B cell (primary cell): ENCODE results near the gene ZMAT5. TPM values are rescaled to one million over a fixed set of nuclear protein-coding genes. Genes with fewer than 3 reads are reported as not detected.

Experiments used
- ATAC-seq: fragments of 200-7000 bp; cut with Tn5 transposase; one replicate; pipeline ENCODE4 v1.10.0; 2021; ENCODE audit warnings: low read depth, mild to moderate bottlenecking, moderate number of reproducible peaks, moderate library complexity
- CTCF ChIA-PET: fragments of 350-600 bp; sonication (Branson Sonifier 250); formaldehyde crosslinking; loops from one replicate; lab custom pipeline; 2021; ENCODE audit warnings: antibody characterized with exemption, inconsistent platforms; lab: Charles Lee
- POLR2A ChIA-PET: fragments of 350-600 bp; sonication (Branson Sonifier 250); formaldehyde crosslinking; loops from one replicate; lab custom pipeline; 2021; ENCODE audit warnings: antibody characterized with exemption; lab: Charles Lee
- DNase-seq: peaks from one replicate; pipeline ENCODE4 v3.0.0; 2013
- H2AFZ ChIP-seq: 2 replicates; pipeline ENCODE4 v1.6.1; 2012; ENCODE audit warnings: mild to moderate bottlenecking, low read depth, low read length; ENCODE audit not compliant: insufficient read depth, poor library complexity, severe bottlenecking
- H3K27ac ChIP-seq, 2 donors: 1 replicate in 1 of 2; 2 replicates in 1 of 2; pipeline ENCODE4 v1.5.1; 2012 to 2013; ENCODE audit warnings: low read length in 2 of 2, mild to moderate bottlenecking in 2 of 2, moderate library complexity in 1 of 2
- H3K27me3 ChIP-seq, 4 experiments: fragments of 200-600 bp in 1 of 4; sonication (generic) in 1 of 4; replicated peaks in 1 of 4; 1 replicate in 2 of 4; 2 replicates in 2 of 4; pipeline versions ENCODE4 v1.6.1 to v1.7.0; 2013 to 2016; ENCODE audit warnings: low read length in 3 of 4, mild to moderate bottlenecking in 2 of 4, mixed read lengths in 1 of 4, moderate library complexity in 1 of 4; ENCODE audit not compliant: insufficient read depth in 4 of 4, control insufficient read depth in 3 of 4; ENCODE audit errors: control extremely low read depth in 1 of 4
- H3K36me3 ChIP-seq, 2 experiments: replicated peaks in 1 of 2; 1 replicate in 1 of 2; 2 replicates in 1 of 2; pipeline versions ENCODE4 v1.6.1 to v1.7.1; 2013; ENCODE audit warnings: low read length in 1 of 2; ENCODE audit not compliant: insufficient read depth in 2 of 2, control insufficient read depth in 1 of 2; ENCODE audit errors: control extremely low read depth in 1 of 2, extremely low read depth in 1 of 2
- H3K4me1 ChIP-seq, 2 donors: fragments of 200-600 bp in 1 of 2; sonication (generic) in 1 of 2; 1 replicate in 1 of 2; 2 replicates in 1 of 2; pipeline versions ENCODE4 v1.5.1 to v1.6.1; 2013 to 2017; ENCODE audit warnings: low read length in 2 of 2; ENCODE audit not compliant: control insufficient read depth in 2 of 2, insufficient read depth in 2 of 2
- H3K4me2 ChIP-seq: replicated peaks from 2 replicates; pipeline ENCODE3; 2012; ENCODE audit warnings: mild to moderate bottlenecking, low read depth, low read length; ENCODE audit not compliant: poor library complexity, severe bottlenecking
- H3K4me3 ChIP-seq, 5 experiments: fragments of 200-600 bp in 1 of 5; sonication (generic) in 1 of 5; 1 replicate in 3 of 5; 2 replicates in 2 of 5; pipeline versions ENCODE4 v1.5.1 to v1.7.0; 2011 to 2016; ENCODE audit warnings: low read length in 4 of 5, mild to moderate bottlenecking in 4 of 5, low read depth in 2 of 5, control low read depth in 1 of 5, moderate library complexity in 1 of 5; ENCODE audit not compliant: insufficient read depth in 1 of 5; ENCODE audit errors: control extremely low read depth in 1 of 5, extremely low read depth in 1 of 5
- H3K79me2 ChIP-seq: fragments of 200-600 bp; sonication (generic); one replicate; pipeline ENCODE4 v1.6.0; 2016; ENCODE audit warnings: low read length; ENCODE audit not compliant: control insufficient read depth, insufficient read depth
- H3K9ac ChIP-seq: fragments of 200-600 bp; sonication (generic); 2 replicates; pipeline ENCODE4 v1.6.1; 2017; ENCODE audit warnings: mild to moderate bottlenecking, low read length, moderate library complexity
- H3K9me3 ChIP-seq, 3 donors: one replicate each; pipeline versions ENCODE4 v1.6.1 to v1.7.1; 2013; ENCODE audit warnings: low read length in 2 of 3; ENCODE audit not compliant: control insufficient read depth in 2 of 3, insufficient read depth in 1 of 3; ENCODE audit errors: control extremely low read depth in 1 of 3
- H4K20me1 ChIP-seq: 2 replicates; pipeline ENCODE4 v1.6.0; 2012; ENCODE audit warnings: mild to moderate bottlenecking, low read length; ENCODE audit not compliant: insufficient read depth, control insufficient read depth, poor library complexity, severe bottlenecking
- H3K27ac Mint-ChIP-seq: one replicate; pipeline ENCODE4 v1.8.0; 2021; ENCODE audit warnings: mixed read lengths
- H3K27me3 Mint-ChIP-seq: one replicate; pipeline ENCODE4 v1.8.0; 2021; ENCODE audit warnings: mixed read lengths
- H3K4me1 Mint-ChIP-seq: one replicate; pipeline ENCODE4 v1.8.0; 2021; ENCODE audit warnings: mixed read lengths
- H3K4me3 Mint-ChIP-seq: one replicate; pipeline ENCODE4 v1.8.0; 2021; ENCODE audit warnings: mixed read lengths
- H3K9me3 Mint-ChIP-seq: one replicate; pipeline ENCODE4 v1.8.0; 2022; ENCODE audit warnings: mixed read lengths; ENCODE audit not compliant: insufficient read depth
- EZH2 ChIP-seq: IDR thresholded peaks from 2 replicates; pipeline ENCODE4 v1.6.1; 2012; ENCODE audit warnings: borderline replicate concordance, low read depth, mild to moderate bottlenecking, moderate library complexity, low read length; ENCODE audit not compliant: insufficient read depth, poor library complexity, severe bottlenecking
- WGBS: methylation state at CpG from one replicate; pipeline ENCODE4 v1.1.5; 2013; ENCODE audit warnings: missing lambda C conversion rate; ENCODE audit not compliant: insufficient coverage; 5-methylcytosine and 5-hydroxymethylcytosine counted together
- intact Hi-C: fragments of 100-400 bp; cut with micrococcal nuclease; formaldehyde crosslinking; loops from one replicate; pipeline ENCODE4 v1.10.0; 2022
- polyA plus RNA-seq: library from polyadenylated mRNA; depleted of rRNA; stranded (reverse); fragments of >200 nt; gene quantifications from 2 replicates; pipeline ENCODE4 v1.2.3, GENCODE V29; 2012
- total RNA-seq, 2 donors: library from RNA; stranded (reverse); fragments of 120-200 nt in 1 of 2; gene quantifications; 1 replicate in 1 of 2; 2 replicates in 1 of 2; pipeline versions ENCODE4 v1.2.3 to v1.2.4, GENCODE V29; 2013 to 2022
- TF ChIP-seq, protein P1 (sequence below): fragments of 200-600 bp; IDR thresholded peaks from one replicate; pipeline ENCODE4 v1.8.0; 2022; ENCODE audit warnings: antibody characterized with exemption, mild to moderate bottlenecking

ZMAT5 gene
- total and polyA plus RNA-seq, 2 donors (not counting 1 experiment from before 2014, with no cell fraction given), result 17.8 to 26.3 TPM

DNA sequence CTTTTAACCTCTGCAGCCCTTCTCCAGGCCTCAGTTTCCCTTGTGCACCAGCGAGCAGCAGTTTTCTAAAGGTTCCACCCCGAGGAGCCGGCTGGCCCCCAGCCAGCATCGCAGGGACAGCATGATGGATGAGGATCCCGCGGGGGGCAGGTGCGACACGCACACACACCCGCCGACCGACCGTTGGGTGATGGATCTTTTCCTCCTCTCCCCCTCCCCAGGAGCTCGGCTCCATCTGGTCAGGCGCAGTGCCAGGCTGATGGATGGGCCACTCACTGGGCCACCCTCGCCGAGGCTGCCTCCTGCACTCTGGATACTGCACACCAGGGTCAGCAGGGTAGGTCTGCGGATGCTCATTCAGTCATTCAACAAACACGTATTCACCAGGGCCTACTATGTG, 59.8 kb downstream of the ZMAT5 start:
- no peak overlapping the region for H3K27ac Mint-ChIP-seq
- peaks cover 0 to 2% (median 0%) of the 10 kb centered on the region in 3 donors for H3K9me3 ChIP-seq
- H3K4me2 ChIP-seq, result no peak overlapping the region

DNA sequence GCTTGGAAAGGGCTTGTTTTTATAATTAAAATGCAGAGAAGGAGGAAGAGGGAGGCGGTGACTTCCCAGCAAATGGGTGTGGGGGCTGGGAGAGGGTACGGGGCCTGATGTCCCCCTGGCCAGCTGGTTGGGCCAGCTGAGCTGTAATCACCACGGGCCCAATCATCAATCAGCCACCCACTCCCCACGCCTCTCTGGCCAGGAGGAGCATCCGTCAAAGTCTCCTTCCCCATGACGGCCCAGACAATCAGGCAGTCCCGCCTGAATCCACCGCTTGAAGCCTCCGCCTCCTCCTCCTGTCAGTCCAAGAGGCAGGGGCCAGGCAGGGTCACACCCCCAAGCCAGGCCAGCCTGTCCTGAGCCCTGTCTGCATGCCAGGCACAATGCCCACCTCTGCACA, 60.3 kb downstream of the ZMAT5 start:
- H3K4me1 Mint-ChIP-seq, result peaks cover 13% of the 10 kb centered on the region
- POLR2A ChIA-PET, result no interaction called here
- no peak overlapping the region for H3K4me3 Mint-ChIP-seq
- Histone ChIP-seq H3K9ac (no peak overlapping the region), H2AFZ (no peak overlapping the region), H3K4me3 (no peak overlapping the region), H3K4me1 (peaks cover 16 to 18% of the 10 kb centered on the region in 2 donors), H3K27ac (no peak overlapping the region), H3K9me3 (peaks cover 0 to 2% (median 0%) of the 10 kb centered on the region in 3 donors), H3K36me3 (no peaks in the 10 kb centered on the region), H4K20me1 (no peaks in the 10 kb centered on the region), H3K4me2 (no peak overlapping the region), H3K79me2 (no peaks in the 10 kb centered on the region), H3K27me3 (peaks cover 0 to 22% (median 4%) of the 10 kb centered on the region in 4 experiments)
- TF ChIP-seq, protein P1, sequence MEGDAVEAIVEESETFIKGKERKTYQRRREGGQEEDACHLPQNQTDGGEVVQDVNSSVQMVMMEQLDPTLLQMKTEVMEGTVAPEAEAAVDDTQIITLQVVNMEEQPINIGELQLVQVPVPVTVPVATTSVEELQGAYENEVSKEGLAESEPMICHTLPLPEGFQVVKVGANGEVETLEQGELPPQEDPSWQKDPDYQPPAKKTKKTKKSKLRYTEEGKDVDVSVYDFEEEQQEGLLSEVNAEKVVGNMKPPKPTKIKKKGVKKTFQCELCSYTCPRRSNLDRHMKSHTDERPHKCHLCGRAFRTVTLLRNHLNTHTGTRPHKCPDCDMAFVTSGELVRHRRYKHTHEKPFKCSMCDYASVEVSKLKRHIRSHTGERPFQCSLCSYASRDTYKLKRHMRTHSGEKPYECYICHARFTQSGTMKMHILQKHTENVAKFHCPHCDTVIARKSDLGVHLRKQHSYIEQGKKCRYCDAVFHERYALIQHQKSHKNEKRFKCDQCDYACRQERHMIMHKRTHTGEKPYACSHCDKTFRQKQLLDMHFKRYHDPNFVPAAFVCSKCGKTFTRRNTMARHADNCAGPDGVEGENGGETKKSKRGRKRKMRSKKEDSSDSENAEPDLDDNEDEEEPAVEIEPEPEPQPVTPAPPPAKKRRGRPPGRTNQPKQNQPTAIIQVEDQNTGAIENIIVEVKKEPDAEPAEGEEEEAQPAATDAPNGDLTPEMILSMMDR, result no peak
- TF ChIP-seq EZH2, result no peak
- H3K9me3 Mint-ChIP-seq, result no peaks in the 10 kb centered on the region
- ATAC-seq (no peak), DNase-seq (no peak)
- CTCF ChIA-PET, result interaction anchor here (0.5 kb wide), 1 partner anchor 892 kb away, joined by 3 read pairs; no protein-coding TSS in a partner anchor
- H3K27ac Mint-ChIP-seq, result no peak overlapping the region
- peaks cover 14% of the 10 kb centered on the region for H3K27me3 Mint-ChIP-seq
- intact Hi-C loops, result no loop called here
- 65% methylated on average over 7 of the region's 9 CpGs for WGBS

More for the DNA sequence above, 59.8 kb downstream of the ZMAT5 start:
- 61% methylated on average over 18 of the region's 18 CpGs for WGBS
- ATAC-seq, result no peak
- no peaks in the 10 kb centered on the region for H3K36me3 ChIP-seq
- intact Hi-C loops, result no loop called here
- Mint-ChIP-seq H3K9me3 (no peaks in the 10 kb centered on the region), H3K4me3 (no peak overlapping the region), H3K4me1 (peaks cover 10% of the 10 kb centered on the region), H3K27me3 (peaks cover 12% of the 10 kb centered on the region)
- no peak overlapping the region for H3K27ac ChIP-seq
- TF ChIP-seq EZH2, result no peak
- TF ChIP-seq, protein P1, result no peak
- H3K9ac ChIP-seq, result no peak overlapping the region
- H3K4me3 ChIP-seq, result no peak overlapping the region
- H3K4me1 ChIP-seq, result peaks cover 13% of the 10 kb centered on the region in 2 donors
- no peak overlapping the region for H2AFZ ChIP-seq
- DNase-seq, result no peak
- H4K20me1 ChIP-seq, result no peaks in the 10 kb centered on the region
- peaks cover 0 to 20% (median 4%) of the 10 kb centered on the region in 4 experiments for H3K27me3 ChIP-seq
- POLR2A ChIA-PET, result no interaction called here
- no peaks in the 10 kb centered on the region for H3K79me2 ChIP-seq
- CTCF ChIA-PET, result interaction anchor here (0.5 kb wide), 1 partner anchor 892 kb away, joined by 3 read pairs; no protein-coding TSS in a partner anchor
